Stimulated activated memory B cell treated with anti-CD40 and anti-IgM and Interleukin-4, amounts not matched to agents 10 μg/mL and 1 μg/mL and 100 μg/mL, for 72 hours (primary cell): ENCODE measurements around the gene SERINC3.
A peak's percentile ranks its signal among the peaks of the same experiment; 100 is the strongest.

Experiments used
- ATAC-seq: fragments of 150-1000 bp; cut with Tn5 transposase; 2 replicates; pipeline ENCODE4 v1.10.0; 2021
- H3K27ac Mint-ChIP-seq: one replicate; pipeline ENCODE4 v1.8.0; 2022; ENCODE audit warnings: mild to moderate bottlenecking, mixed read lengths
- H3K27me3 Mint-ChIP-seq: one replicate; pipeline ENCODE4 v1.8.0; 2022; ENCODE audit warnings: mixed read lengths
- H3K36me3 Mint-ChIP-seq: one replicate; pipeline ENCODE4 v1.8.0; 2022; ENCODE audit warnings: mixed read lengths
- H3K4me1 Mint-ChIP-seq: one replicate; pipeline ENCODE4 v1.8.0; 2022; ENCODE audit warnings: mixed read lengths
- H3K4me3 Mint-ChIP-seq: one replicate; pipeline ENCODE4 v1.8.0; 2022; ENCODE audit warnings: mild to moderate bottlenecking, moderate library complexity, mixed read lengths
- H3K9me3 Mint-ChIP-seq: one replicate; pipeline ENCODE4 v1.8.0; 2022; ENCODE audit warnings: mixed read lengths

Gene SERINC3

GRCh38 chr20:44517454-44517853 is 4.4 kb downstream of the SERINC3 start:
- Mint-ChIP-seq H3K36me3 (peaks cover 23% of the 10 kb centered on the region), H3K9me3 (no peaks in the 10 kb centered on the region), H3K4me1 (peaks cover 50% of the 10 kb centered on the region), H3K27me3 (no peaks in the 10 kb centered on the region), H3K27ac (no peak overlapping the region), H3K4me3 (no peak overlapping the region)
- no peak for ATAC-seq

GRCh38 chr20:44516491-44516890 is 5.4 kb downstream of the SERINC3 start:
- H3K9me3 Mint-ChIP-seq: no peaks in the 10 kb centered on the region
- no peaks in the 10 kb centered on the region for H3K27me3 Mint-ChIP-seq
- ATAC-seq: no peak
- peaks cover 28% of the 10 kb centered on the region for H3K36me3 Mint-ChIP-seq
- H3K27ac Mint-ChIP-seq: no peak overlapping the region
- peaks cover 51% of the 10 kb centered on the region for H3K4me1 Mint-ChIP-seq
- H3K4me3 Mint-ChIP-seq: no peak overlapping the region

GRCh38 chr20:44513871-44514270 is 8.0 kb downstream of the SERINC3 start:
- Mint-ChIP-seq H3K4me3 (no peak overlapping the region), H3K27me3 (no peaks in the 10 kb centered on the region), H3K4me1 (peaks cover 32% of the 10 kb centered on the region), H3K27ac (no peak overlapping the region), H3K9me3 (no peaks in the 10 kb centered on the region), H3K36me3 (peaks cover 32% of the 10 kb centered on the region)
- no peak for ATAC-seq

- Mint-ChIP-seq H3K4me1 (peaks cover 13% of the 10 kb centered on the region), H3K9me3 (no peaks in the 10 kb centered on the region), H3K36me3 (peaks cover 35% of the 10 kb centered on the region), H3K4me3 (no peak overlapping the region), H3K27ac (no peak overlapping the region), H3K27me3 (no peaks in the 10 kb centered on the region)
- ATAC-seq: no peak
Measured at GRCh38 chr20:44509762-44510161, 12.1 kb downstream of the SERINC3 start.

- H3K27ac Mint-ChIP-seq: no peak overlapping the region
- no peaks in the 10 kb centered on the region for H3K27me3 Mint-ChIP-seq
- H3K4me3 Mint-ChIP-seq: no peak overlapping the region
- no peaks in the 10 kb centered on the region for H3K4me1 Mint-ChIP-seq
- H3K36me3 Mint-ChIP-seq: peaks cover 50% of the 10 kb centered on the region
- ATAC-seq: no peak
- H3K9me3 Mint-ChIP-seq: no peaks in the 10 kb centered on the region
Measured at GRCh38 chr20:44504402-44505307, 17.2 kb downstream of the SERINC3 start.

- peaks cover under 1% of the 10 kb centered on the region for H3K4me1 Mint-ChIP-seq
- H3K27ac Mint-ChIP-seq: no peak overlapping the region
- no peaks in the 10 kb centered on the region for H3K9me3 Mint-ChIP-seq
- no peak overlapping the region for H3K4me3 Mint-ChIP-seq
- H3K36me3 Mint-ChIP-seq: peaks cover 50% of the 10 kb centered on the region
- H3K27me3 Mint-ChIP-seq: no peaks in the 10 kb centered on the region
- ATAC-seq: no peak
Measured at GRCh38 chr20:44502968-44503367, 18.9 kb downstream of the SERINC3 start.

GRCh38 chr20:44501448-44501847 is 20.4 kb downstream of the SERINC3 start:
- H3K9me3 Mint-ChIP-seq: no peaks in the 10 kb centered on the region
- H3K36me3 Mint-ChIP-seq: peaks cover 61% of the 10 kb centered on the region
- no peaks in the 10 kb centered on the region for H3K27me3 Mint-ChIP-seq
- peak overlapping the region; percentile 11 for H3K27ac Mint-ChIP-seq
- ATAC-seq: no peak
- no peak overlapping the region for H3K4me3 Mint-ChIP-seq
- H3K4me1 Mint-ChIP-seq: peaks cover 16% of the 10 kb centered on the region

GRCh38 chr20:44500221-44500620 is 21.6 kb downstream of the SERINC3 start:
- H3K27me3 Mint-ChIP-seq: no peaks in the 10 kb centered on the region
- ATAC-seq: no peak
- peaks cover 73% of the 10 kb centered on the region for H3K36me3 Mint-ChIP-seq
- H3K27ac Mint-ChIP-seq: peak overlapping the region; percentile 15
- no peaks in the 10 kb centered on the region for H3K9me3 Mint-ChIP-seq
- peaks cover 25% of the 10 kb centered on the region for H3K4me1 Mint-ChIP-seq
- no peak overlapping the region for H3K4me3 Mint-ChIP-seq

- no peak for ATAC-seq
- Mint-ChIP-seq H3K27ac (peak overlapping the region; percentile 75), H3K4me3 (no peak overlapping the region), H3K27me3 (no peaks in the 10 kb centered on the region), H3K4me1 (peaks cover 25% of the 10 kb centered on the region), H3K9me3 (no peaks in the 10 kb centered on the region), H3K36me3 (peaks cover 79% of the 10 kb centered on the region)
Measured at GRCh38 chr20:44497761-44498160, 24.1 kb downstream of the SERINC3 start.

GRCh38 chr20:44496976-44497375 is 24.9 kb downstream of the SERINC3 start:
- Mint-ChIP-seq H3K4me1 (peaks cover 25% of the 10 kb centered on the region), H3K9me3 (no peaks in the 10 kb centered on the region), H3K4me3 (no peak overlapping the region), H3K27me3 (no peaks in the 10 kb centered on the region), H3K36me3 (peaks cover 77% of the 10 kb centered on the region), H3K27ac (peak overlapping the region; percentile 75)
- peak; percentile 75 for ATAC-seq

- no peaks in the 10 kb centered on the region for H3K27me3 Mint-ChIP-seq
- H3K36me3 Mint-ChIP-seq: peaks cover 75% of the 10 kb centered on the region
- H3K4me1 Mint-ChIP-seq: peaks cover 33% of the 10 kb centered on the region
- no peaks in the 10 kb centered on the region for H3K9me3 Mint-ChIP-seq
- H3K4me3 Mint-ChIP-seq: no peak overlapping the region
- peak overlapping the region; percentile 75 for H3K27ac Mint-ChIP-seq
- peak; percentile 62 for ATAC-seq
Measured at GRCh38 chr20:44495802-44496481, 25.9 kb downstream of the SERINC3 start.

GRCh38 chr20:44495257-44495656 is 26.6 kb downstream of the SERINC3 start:
- H3K4me1 Mint-ChIP-seq: peaks cover 33% of the 10 kb centered on the region
- H3K36me3 Mint-ChIP-seq: peaks cover 69% of the 10 kb centered on the region
- H3K9me3 Mint-ChIP-seq: no peaks in the 10 kb centered on the region
- no peak for ATAC-seq
- no peak overlapping the region for H3K4me3 Mint-ChIP-seq
- H3K27me3 Mint-ChIP-seq: no peaks in the 10 kb centered on the region
- H3K27ac Mint-ChIP-seq: peak overlapping the region; percentile 75

GRCh38 chr20:44494681-44495080 is 27.2 kb downstream of the SERINC3 start:
- ATAC-seq: no peak
- H3K9me3 Mint-ChIP-seq: no peaks in the 10 kb centered on the region
- H3K36me3 Mint-ChIP-seq: peaks cover 67% of the 10 kb centered on the region
- H3K4me3 Mint-ChIP-seq: no peak overlapping the region
- H3K4me1 Mint-ChIP-seq: peaks cover 33% of the 10 kb centered on the region
- no peak overlapping the region for H3K27ac Mint-ChIP-seq
- H3K27me3 Mint-ChIP-seq: no peaks in the 10 kb centered on the region

- Mint-ChIP-seq H3K9me3 (no peaks in the 10 kb centered on the region), H3K27ac (no peak overlapping the region), H3K4me1 (peaks cover 33% of the 10 kb centered on the region), H3K4me3 (no peak overlapping the region), H3K36me3 (peaks cover 70% of the 10 kb centered on the region), H3K27me3 (no peaks in the 10 kb centered on the region)
- ATAC-seq: no peak
Measured at GRCh38 chr20:44494266-44494665, 27.6 kb downstream of the SERINC3 start.

GRCh38 chr20:44491635-44492395 is 30.1 kb downstream of the SERINC3 start:
- Mint-ChIP-seq H3K27ac (peak overlapping the region; percentile 63), H3K4me3 (no peak overlapping the region), H3K9me3 (no peaks in the 10 kb centered on the region), H3K27me3 (no peaks in the 10 kb centered on the region), H3K36me3 (peaks cover 59% of the 10 kb centered on the region), H3K4me1 (peaks cover 27% of the 10 kb centered on the region)
- ATAC-seq: no peak
